DND-41 (cell line): ENCODE results near the gene LMF1.

Source experiments
- ATAC-seq: fragments of 200-7000 bp; cut with Tn5 transposase; 3 replicates; pipeline ENCODE4 v1.9.1; 2021; ENCODE audit warnings: low read depth; ENCODE audit not compliant: insufficient read depth
- DNase-seq: peaks from one replicate; pipeline ENCODE4 v3.0.0-alpha.2; 2020
- H2AFZ ChIP-seq: 2 replicates; pipeline ENCODE4 v1.6.0; 2012; ENCODE audit warnings: low read depth, low read length
- H3K27ac ChIP-seq: 2 replicates; pipeline ENCODE4 v1.5.1; 2012; ENCODE audit warnings: low read length, inconsistent platforms
- H3K27me3 ChIP-seq: fragments of 200-600 bp; sonication (generic); 2 replicates; pipeline ENCODE4 v1.6.0; 2012; ENCODE audit warnings: low read length, mild to moderate bottlenecking, inconsistent platforms; ENCODE audit not compliant: insufficient read depth, poor library complexity
- H3K36me3 ChIP-seq: 2 replicates; pipeline ENCODE4 v1.5.1; 2012; ENCODE audit warnings: low read length, inconsistent platforms; ENCODE audit not compliant: insufficient read depth
- H3K4me1 ChIP-seq: 2 replicates; pipeline ENCODE4 v1.5.1; 2012; ENCODE audit warnings: mild to moderate bottlenecking, low read length; ENCODE audit not compliant: insufficient read depth
- H3K4me2 ChIP-seq: 2 replicates; pipeline ENCODE4 v1.6.0; 2012; ENCODE audit warnings: mild to moderate bottlenecking, moderate library complexity, low read length, inconsistent platforms; ENCODE audit not compliant: insufficient read depth
- H3K4me3 ChIP-seq, 2 experiments: fragments of 200-600 bp in 1 of 2; shearing (Covaris generic) in 1 of 2; 2 replicates each; pipeline ENCODE4 v1.5.1; 2012 to 2016; ENCODE audit warnings: inconsistent platforms in 2 of 2, low read length in 2 of 2, mild to moderate bottlenecking in 2 of 2, low read depth in 1 of 2, moderate library complexity in 1 of 2
- H3K79me2 ChIP-seq: 2 replicates; pipeline ENCODE4 v1.6.0; 2012; ENCODE audit warnings: low read length, inconsistent platforms; ENCODE audit not compliant: insufficient read depth
- H3K9ac ChIP-seq: 2 replicates; pipeline ENCODE4 v1.6.0; 2012; ENCODE audit warnings: low read depth, mild to moderate bottlenecking, inconsistent platforms, low read length, moderate library complexity
- H3K9me3 ChIP-seq: 2 replicates; pipeline ENCODE4 v1.5.1; 2012; ENCODE audit warnings: low read length, moderate library complexity, mild to moderate bottlenecking, inconsistent platforms; ENCODE audit not compliant: insufficient read depth, severe bottlenecking
- H4K20me1 ChIP-seq: 2 replicates; pipeline ENCODE4 v1.6.0; 2012; ENCODE audit warnings: low read length; ENCODE audit not compliant: insufficient read depth
- EZH2 ChIP-seq: IDR thresholded peaks from 3 replicates; pipeline ENCODE4 v1.6.1; 2012; ENCODE audit warnings: borderline replicate concordance, low read depth, mild to moderate bottlenecking, moderate library complexity, low read length, inconsistent platforms; ENCODE audit not compliant: severe bottlenecking
- TF ChIP-seq, protein P1 (sequence below): IDR thresholded peaks from 2 replicates; pipeline ENCODE4 v1.5.1; 2012; ENCODE audit warnings: borderline replicate concordance, low read length, moderate library complexity, mild to moderate bottlenecking; ENCODE audit not compliant: poor library complexity, severe bottlenecking; ENCODE audit errors: extremely low read depth

LMF1 gene

DNA sequence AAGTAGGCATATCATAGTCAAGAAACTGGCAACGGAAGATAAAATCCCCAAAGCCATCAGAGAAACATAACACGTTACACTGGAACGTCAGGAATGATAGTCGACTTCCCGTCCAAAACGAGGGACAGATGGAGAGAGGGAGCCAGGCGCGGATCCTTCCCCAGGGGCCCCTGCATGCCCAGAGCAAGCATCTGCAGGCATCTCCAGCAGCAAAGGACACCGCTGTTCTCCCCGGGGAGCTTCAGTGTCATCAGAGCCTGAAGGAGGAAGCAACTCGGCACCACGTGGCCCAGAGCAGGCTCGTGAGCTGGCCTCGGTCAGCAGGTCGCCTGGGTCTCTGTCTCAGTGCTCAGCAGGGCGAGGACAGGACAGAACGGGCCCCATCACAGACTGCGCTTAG lies 50.1 kb downstream of the LMF1 start:
- Histone ChIP-seq H3K4me2 (no peak overlapping the region), H4K20me1 (0 out of 2 replicates have a peak, but pooled peaks cover 7% of the 10 kb centered on the region), H3K9ac (no peak overlapping the region), H3K4me3 (no peak overlapping the region), H3K27me3 (no peaks in the 10 kb centered on the region), H3K79me2 (no peaks in the 10 kb centered on the region), H3K27ac (no peak overlapping the region), H3K36me3 (peaks cover 10% of the 10 kb centered on the region; the same call in 1 of the 2 replicates), H2AFZ (no peak overlapping the region), H3K9me3 (no peaks in the 10 kb centered on the region), H3K4me1 (no peaks in the 10 kb centered on the region)
- DNase-seq, result no peak
- no peak for ATAC-seq
- TF ChIP-seq, protein P1, sequence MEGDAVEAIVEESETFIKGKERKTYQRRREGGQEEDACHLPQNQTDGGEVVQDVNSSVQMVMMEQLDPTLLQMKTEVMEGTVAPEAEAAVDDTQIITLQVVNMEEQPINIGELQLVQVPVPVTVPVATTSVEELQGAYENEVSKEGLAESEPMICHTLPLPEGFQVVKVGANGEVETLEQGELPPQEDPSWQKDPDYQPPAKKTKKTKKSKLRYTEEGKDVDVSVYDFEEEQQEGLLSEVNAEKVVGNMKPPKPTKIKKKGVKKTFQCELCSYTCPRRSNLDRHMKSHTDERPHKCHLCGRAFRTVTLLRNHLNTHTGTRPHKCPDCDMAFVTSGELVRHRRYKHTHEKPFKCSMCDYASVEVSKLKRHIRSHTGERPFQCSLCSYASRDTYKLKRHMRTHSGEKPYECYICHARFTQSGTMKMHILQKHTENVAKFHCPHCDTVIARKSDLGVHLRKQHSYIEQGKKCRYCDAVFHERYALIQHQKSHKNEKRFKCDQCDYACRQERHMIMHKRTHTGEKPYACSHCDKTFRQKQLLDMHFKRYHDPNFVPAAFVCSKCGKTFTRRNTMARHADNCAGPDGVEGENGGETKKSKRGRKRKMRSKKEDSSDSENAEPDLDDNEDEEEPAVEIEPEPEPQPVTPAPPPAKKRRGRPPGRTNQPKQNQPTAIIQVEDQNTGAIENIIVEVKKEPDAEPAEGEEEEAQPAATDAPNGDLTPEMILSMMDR, result no peak
- no peak for TF ChIP-seq EZH2

DNA sequence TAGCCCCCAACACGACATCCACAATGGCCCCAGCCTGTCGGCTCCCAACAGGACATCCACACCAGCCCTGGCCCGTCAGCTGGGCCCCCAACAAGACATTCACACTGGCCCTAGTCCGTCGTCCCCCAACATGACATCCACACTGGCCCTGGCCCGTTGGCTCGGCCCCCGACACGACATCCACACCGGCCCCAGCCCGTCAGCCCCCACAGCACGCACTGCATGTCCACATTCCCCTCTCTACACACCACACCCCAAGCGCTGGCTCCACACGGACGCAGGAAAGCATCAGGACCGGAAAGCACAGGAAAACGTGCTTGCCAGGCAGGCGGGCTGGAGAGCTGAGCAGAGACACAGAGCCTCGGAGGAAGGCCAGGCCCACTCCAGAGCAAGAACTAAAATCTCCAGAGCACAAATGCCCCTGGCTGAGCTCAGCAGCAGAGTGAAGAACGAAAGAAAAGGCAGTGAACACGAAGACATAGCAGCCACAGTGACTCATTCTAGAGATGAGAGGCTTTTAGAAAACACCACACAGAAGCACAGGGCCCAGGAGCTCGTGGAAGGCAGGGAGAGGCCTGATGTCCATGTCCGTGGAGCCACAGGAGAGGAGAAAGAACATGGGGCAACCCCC lies 50.6 kb downstream of the LMF1 start:
- TF ChIP-seq EZH2, result no peak
- TF ChIP-seq, protein P1, result no peak
- Histone ChIP-seq H3K4me1 (no peaks in the 10 kb centered on the region), H3K9me3 (no peaks in the 10 kb centered on the region), H2AFZ (no peak overlapping the region), H3K36me3 (peaks cover 10% of the 10 kb centered on the region; the same call in 1 of the 2 replicates), H3K27ac (no peak overlapping the region), H3K9ac (no peak overlapping the region), H3K79me2 (no peaks in the 10 kb centered on the region), H3K4me3 (no peak overlapping the region), H3K4me2 (no peak overlapping the region), H4K20me1 (0 out of 2 replicates have a peak, but pooled peaks cover 7% of the 10 kb centered on the region), H3K27me3 (no peaks in the 10 kb centered on the region)
- DNase-seq, result no peak
- ATAC-seq, result no peak

DNA sequence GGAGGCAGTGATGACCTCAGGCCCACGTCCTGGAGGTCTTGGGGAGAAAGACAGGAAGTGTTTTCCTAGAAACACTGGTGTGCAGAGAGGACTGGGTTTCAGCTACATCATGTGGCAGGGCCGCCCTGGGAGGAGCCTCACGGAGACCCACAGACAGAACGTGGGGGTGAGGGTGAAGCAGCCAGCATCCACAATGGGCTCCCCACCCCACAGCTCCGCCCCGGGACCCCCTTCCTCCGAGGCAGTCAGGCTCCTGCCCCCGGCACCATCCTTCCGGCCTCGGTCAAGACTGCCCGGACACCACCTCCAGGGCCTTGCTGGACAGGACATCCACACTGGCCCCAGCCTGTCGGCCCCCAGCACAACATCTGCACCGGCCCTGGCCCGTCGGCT lies 51.1 kb downstream of the LMF1 start:
- no peaks in the 10 kb centered on the region for H3K27me3 ChIP-seq
- peaks cover 10% of the 10 kb centered on the region; the same call in 1 of the 2 replicates for H3K36me3 ChIP-seq
- H3K9ac ChIP-seq, result no peak overlapping the region
- DNase-seq, result no peak
- H4K20me1 ChIP-seq, result 0 out of 2 replicates have a peak, but pooled peaks cover 7% of the 10 kb centered on the region
- ATAC-seq, result no peak
- H3K27ac ChIP-seq, result no peak overlapping the region
- H3K79me2 ChIP-seq, result no peaks in the 10 kb centered on the region
- TF ChIP-seq EZH2, result no peak
- TF ChIP-seq, protein P1, result no peak
- no peaks in the 10 kb centered on the region for H3K4me1 ChIP-seq
- no peaks in the 10 kb centered on the region for H3K9me3 ChIP-seq
- H2AFZ ChIP-seq, result no peak overlapping the region
- H3K4me2 ChIP-seq, result no peak overlapping the region
- no peak overlapping the region for H3K4me3 ChIP-seq
